OCI-LY7 (cell line): ENCODE data around the gene FFAR2. TPM values are rescaled to one million over a fixed set of nuclear protein-coding genes. Genes with fewer than 3 reads are reported as not detected.

ENCODE experiments used
- BruUV-seq: library from RNA; stranded (reverse); fragments of 400-500 nt; replicated peaks from 2 replicates; lab custom pipeline; 2021; lab: Mats Ljungman, UMichigan
- CTCF ChIA-PET: fragments of 300-600 bp; sonication (Branson Sonifier 250); formaldehyde crosslinking; loops from one replicate; lab custom pipeline; 2022; ENCODE audit warnings: antibody characterized with exemption; ENCODE audit not compliant: unreplicated experiment; lab: Charles Lee
- POLR2A ChIA-PET: fragments of 300-600 bp; sonication (Branson Sonifier 250); formaldehyde crosslinking; loops from one replicate; lab custom pipeline; 2022; ENCODE audit warnings: antibody characterized with exemption; lab: Charles Lee
- DNase-seq: peaks from one replicate; pipeline ENCODE4 v3.0.0-alpha.2; 2015; ENCODE audit warnings: low spot score
- H2AFZ ChIP-seq: fragments of 200-600 bp; sonication (generic), shearing (Covaris generic); 2 replicates; pipeline ENCODE4 v1.6.1; 2014; ENCODE audit warnings: mild to moderate bottlenecking, antibody characterized with exemption, low read length, moderate library complexity
- H3K27ac ChIP-seq: fragments of 200-600 bp; sonication (generic); 2 replicates; pipeline ENCODE4 v1.5.1; 2014; ENCODE audit warnings: mixed run types, low read depth, mild to moderate bottlenecking, moderate library complexity, low read length, inconsistent platforms; ENCODE audit not compliant: poor library complexity, severe bottlenecking
- H3K36me3 ChIP-seq: fragments of 200-600 bp; sonication (generic); 2 replicates; pipeline ENCODE4 v1.6.1; 2014; ENCODE audit warnings: mild to moderate bottlenecking, antibody characterized with exemption, low read length, moderate library complexity, mixed read lengths; ENCODE audit not compliant: insufficient read depth
- H3K4me1 ChIP-seq: fragments of 200-600 bp; sonication (generic); 2 replicates; pipeline ENCODE4 v1.5.1; 2014; ENCODE audit warnings: mild to moderate bottlenecking, low read length; ENCODE audit not compliant: insufficient read depth, poor library complexity, severe bottlenecking
- H3K4me2 ChIP-seq: fragments of 200-600 bp; sonication (generic); 2 replicates; pipeline ENCODE4 v1.6.1; 2014; ENCODE audit warnings: mild to moderate bottlenecking, low read length
- H3K4me3 ChIP-seq: fragments of 200-600 bp; sonication (generic); 2 replicates; pipeline ENCODE4 v1.5.1; 2014; ENCODE audit warnings: mild to moderate bottlenecking, low read depth, low read length; ENCODE audit not compliant: poor library complexity, severe bottlenecking
- H3K79me2 ChIP-seq: fragments of 200-600 bp; sonication (generic); 2 replicates; pipeline ENCODE4 v1.6.1; 2016; ENCODE audit warnings: low read depth, mild to moderate bottlenecking, low read length, moderate library complexity, mixed read lengths; ENCODE audit not compliant: insufficient read depth
- H3K9me2 ChIP-seq: fragments of 200-600 bp; sonication (generic); 2 replicates; pipeline ENCODE4 v1.6.1; 2016; ENCODE audit warnings: mild to moderate bottlenecking, low read length, mixed read lengths; ENCODE audit not compliant: insufficient read depth
- H3K9me3 ChIP-seq: fragments of 200-600 bp; sonication (generic); 2 replicates; pipeline ENCODE4 v1.6.1; 2014; ENCODE audit warnings: mild to moderate bottlenecking, mixed run types, low read length, mixed read lengths
- H4K20me1 ChIP-seq: fragments of 200-600 bp; sonication (generic); 2 replicates; pipeline ENCODE4 v1.6.1; 2014; ENCODE audit warnings: mild to moderate bottlenecking, antibody characterized with exemption, low read length, moderate library complexity, mixed read lengths; ENCODE audit not compliant: insufficient read depth
- EZH2phosphoT487 ChIP-seq: fragments of 200-600 bp; sonication (generic); IDR thresholded peaks from 2 replicates; pipeline ENCODE4 v1.6.1; 2018; ENCODE audit warnings: low read depth, borderline replicate concordance, mild to moderate bottlenecking, mixed run types, antibody characterized with exemption, low read length, moderate library complexity, mixed read lengths
- intact Hi-C: fragments of 100-400 bp; cut with micrococcal nuclease; formaldehyde crosslinking; loops from one replicate; pipeline ENCODE4 v1.10.0; 2022; ENCODE audit not compliant: unreplicated experiment
- total RNA-seq, 2 experiments: library from RNA; depleted of rRNA in 1 of 2; stranded (reverse); fragments of >200 nt in 1 of 2; shearing (Covaris generic) in 1 of 2; gene quantifications; 2 replicates each; pipeline ENCODE4 v1.2.3, GENCODE V29; 2014 to 2022
- TF ChIP-seq, protein P1 (sequence below): fragments of 200-600 bp; sonication (generic); conservative IDR thresholded peaks from 2 replicates; pipeline ENCODE4 v1.5.1; 2014; ENCODE audit warnings: mild to moderate bottlenecking, antibody characterized with exemption, low read length, moderate library complexity, mixed read lengths

FFAR2 gene
- total RNA-seq, 2 experiments from 2014 or later, result not detected

DNA sequence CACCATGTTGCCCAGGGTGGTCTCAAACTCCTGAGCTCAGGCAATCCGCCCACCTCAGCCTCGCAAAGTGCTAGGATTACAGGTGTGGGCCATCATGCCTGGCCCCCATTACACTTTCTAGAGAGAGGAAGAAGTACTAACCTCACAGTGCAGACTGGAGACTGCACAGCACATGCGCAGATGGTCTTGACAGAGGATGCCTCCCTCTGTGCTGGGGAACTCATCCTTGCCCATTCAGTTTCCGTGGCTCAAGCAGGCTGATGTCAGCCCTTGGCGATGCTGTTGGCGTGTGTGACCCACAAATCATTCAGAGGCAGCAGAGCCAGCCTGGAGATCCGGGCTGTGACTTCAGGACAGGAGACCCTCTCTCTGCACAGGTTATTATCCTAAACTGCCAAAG is 14.6 kb upstream of the FFAR2 start:
- no peaks in the 10 kb centered on the region for H3K79me2 ChIP-seq
- CTCF ChIA-PET, result no interaction called here
- H3K9me2 ChIP-seq, result no peaks in the 10 kb centered on the region
- no peak for TF ChIP-seq EZH2phosphoT487
- H3K36me3 ChIP-seq, result no peaks in the 10 kb centered on the region
- no peak overlapping the region for H3K4me2 ChIP-seq
- H3K4me3 ChIP-seq, result no peak overlapping the region
- H2AFZ ChIP-seq, result no peak overlapping the region
- H3K9me3 ChIP-seq, result no peaks in the 10 kb centered on the region
- H3K27ac ChIP-seq, result no peak overlapping the region
- POLR2A ChIA-PET, result no interaction called here
- intact Hi-C loops, result no loop called here
- DNase-seq, result no peak
- peaks cover 5% of the 10 kb centered on the region for H3K4me1 ChIP-seq
- BruUV-seq, result no TSS peak
- no peaks in the 10 kb centered on the region for H4K20me1 ChIP-seq

DNA sequence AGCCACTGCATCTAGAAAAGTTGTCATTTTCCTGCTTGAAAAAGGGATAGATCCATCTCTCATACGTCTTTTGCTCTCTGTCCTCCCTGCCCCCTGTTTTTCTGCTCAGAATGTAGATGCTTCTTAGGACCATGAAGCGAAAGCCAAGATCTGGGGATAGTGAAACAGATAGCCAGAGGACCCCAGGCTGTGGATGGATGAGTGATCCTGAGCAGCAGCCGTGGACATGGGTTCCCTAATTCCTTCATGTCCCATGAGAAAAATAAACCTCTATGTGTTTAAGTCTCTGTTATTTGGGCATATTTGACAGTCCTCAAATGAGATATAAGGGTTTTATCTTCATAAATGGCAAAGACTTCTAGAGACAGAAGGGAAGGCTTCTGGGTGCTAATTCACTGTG is 12.2 kb upstream of the FFAR2 start:
- no peak overlapping the region for H3K4me2 ChIP-seq
- no peak overlapping the region for H3K27ac ChIP-seq

DNA sequence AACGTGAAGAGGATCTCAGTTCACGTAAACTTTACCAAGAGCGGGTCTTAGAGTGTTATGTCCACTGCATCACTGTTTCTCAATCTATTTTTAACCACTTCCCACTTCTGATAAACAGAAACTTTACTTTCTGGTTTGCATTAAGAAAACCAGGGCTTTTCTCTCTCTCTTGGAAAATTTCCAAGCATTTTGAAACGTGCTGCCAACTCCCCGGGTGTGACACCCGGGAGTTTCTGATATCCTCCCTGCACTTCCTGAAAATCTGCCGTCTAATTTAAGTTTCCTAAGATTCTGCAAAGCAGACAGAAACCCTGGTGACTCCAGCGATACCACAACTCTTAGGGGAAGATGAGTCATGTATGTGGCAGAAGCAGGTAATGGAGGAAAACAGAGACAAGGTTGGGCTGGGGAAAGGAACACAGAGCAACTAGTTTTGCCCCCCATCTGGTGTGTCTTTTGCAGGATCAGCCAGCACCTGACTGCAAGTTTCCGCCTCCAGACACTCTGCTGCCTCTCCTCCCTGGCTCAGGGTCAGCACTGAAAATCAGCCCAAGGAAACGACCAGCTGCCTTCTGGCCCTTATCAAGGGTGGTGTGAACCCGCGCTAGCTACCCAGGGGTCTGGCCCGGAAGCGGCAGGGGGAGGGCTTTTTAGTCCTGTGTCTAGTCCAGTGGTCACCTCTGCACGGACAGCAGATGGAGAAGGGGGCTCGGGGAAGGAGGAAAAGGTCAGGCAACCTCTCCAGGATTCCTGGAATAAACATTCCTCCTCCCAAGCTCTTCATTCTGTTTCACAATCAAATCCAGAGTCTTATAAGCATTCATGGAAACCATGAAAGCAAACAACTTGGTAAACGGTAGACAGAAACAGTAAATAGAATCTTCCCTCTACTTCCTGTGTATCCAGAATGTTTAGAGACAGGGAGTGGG is 11.3 kb upstream of the FFAR2 start:
- H3K4me2 ChIP-seq, result no peak overlapping the region
- no peak overlapping the region for H3K4me3 ChIP-seq
- no peak overlapping the region for H2AFZ ChIP-seq

More for the DNA sequence above, 12.2 kb upstream of the FFAR2 start:
- no TSS peak for BruUV-seq
- Histone ChIP-seq H2AFZ (no peak overlapping the region), H4K20me1 (no peaks in the 10 kb centered on the region; the same call in 1 of the 2 replicates), H3K4me1 (peaks cover 5% of the 10 kb centered on the region), H3K36me3 (no peaks in the 10 kb centered on the region), H3K79me2 (no peaks in the 10 kb centered on the region), H3K9me2 (no peaks in the 10 kb centered on the region), H3K9me3 (no peaks in the 10 kb centered on the region), H3K4me3 (no peak overlapping the region)
- intact Hi-C loops, result no loop called here
- DNase-seq, result no peak
- ChIA-PET CTCF (no interaction called here), POLR2A (no interaction called here)
- no peak for TF ChIP-seq EZH2phosphoT487
- TF ChIP-seq, protein P1, sequence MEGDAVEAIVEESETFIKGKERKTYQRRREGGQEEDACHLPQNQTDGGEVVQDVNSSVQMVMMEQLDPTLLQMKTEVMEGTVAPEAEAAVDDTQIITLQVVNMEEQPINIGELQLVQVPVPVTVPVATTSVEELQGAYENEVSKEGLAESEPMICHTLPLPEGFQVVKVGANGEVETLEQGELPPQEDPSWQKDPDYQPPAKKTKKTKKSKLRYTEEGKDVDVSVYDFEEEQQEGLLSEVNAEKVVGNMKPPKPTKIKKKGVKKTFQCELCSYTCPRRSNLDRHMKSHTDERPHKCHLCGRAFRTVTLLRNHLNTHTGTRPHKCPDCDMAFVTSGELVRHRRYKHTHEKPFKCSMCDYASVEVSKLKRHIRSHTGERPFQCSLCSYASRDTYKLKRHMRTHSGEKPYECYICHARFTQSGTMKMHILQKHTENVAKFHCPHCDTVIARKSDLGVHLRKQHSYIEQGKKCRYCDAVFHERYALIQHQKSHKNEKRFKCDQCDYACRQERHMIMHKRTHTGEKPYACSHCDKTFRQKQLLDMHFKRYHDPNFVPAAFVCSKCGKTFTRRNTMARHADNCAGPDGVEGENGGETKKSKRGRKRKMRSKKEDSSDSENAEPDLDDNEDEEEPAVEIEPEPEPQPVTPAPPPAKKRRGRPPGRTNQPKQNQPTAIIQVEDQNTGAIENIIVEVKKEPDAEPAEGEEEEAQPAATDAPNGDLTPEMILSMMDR, result no peak

More for the DNA sequence above, 11.3 kb upstream of the FFAR2 start:
- Histone ChIP-seq H4K20me1 (no peaks in the 10 kb centered on the region; the same call in 1 of the 2 replicates), H3K9me2 (no peaks in the 10 kb centered on the region), H3K79me2 (no peaks in the 10 kb centered on the region), H3K4me1 (peaks cover 7% of the 10 kb centered on the region), H3K27ac (no peak overlapping the region), H3K36me3 (no peaks in the 10 kb centered on the region), H3K9me3 (no peaks in the 10 kb centered on the region)
- DNase-seq, result no peak
- no TSS peak for BruUV-seq
- TF ChIP-seq EZH2phosphoT487, result no peak
- TF ChIP-seq, protein P1, result no peak
- ChIA-PET CTCF (no interaction called here), POLR2A (no interaction called here)
- intact Hi-C loops, result no loop called here
